Stimulated activated effector memory CD8-positive, alpha-beta T cell treated with anti-CD3 and anti-CD28 coated beads, Interleukin-12 subunit alpha, Interleukin-12 subunit beta, amount 100 ng/mL, for 72 hours (primary cell): ENCODE measurements around the gene LHFPL5.

Experiments
- ATAC-seq: fragments of 150-1000 bp; cut with Tn5 transposase; 2 replicates; pipeline ENCODE4 v1.10.0; 2021
- DNase-seq, 2 donors: peaks; one replicate each; pipeline ENCODE4 v3.0.0; 2021 to 2022; ENCODE audit warnings: low spot score in 2 of 2
- H3K27ac Mint-ChIP-seq: one replicate; pipeline ENCODE4 v1.8.0; 2022; ENCODE audit warnings: mild to moderate bottlenecking, mixed read lengths
- H3K36me3 Mint-ChIP-seq: one replicate; pipeline ENCODE4 v1.8.0; 2022; ENCODE audit warnings: mild to moderate bottlenecking, mixed read lengths
- H3K4me1 Mint-ChIP-seq: one replicate; pipeline ENCODE4 v1.8.0; 2022; ENCODE audit warnings: mixed read lengths
- H3K4me3 Mint-ChIP-seq: one replicate; pipeline ENCODE4 v1.8.0; 2022; ENCODE audit warnings: mild to moderate bottlenecking, mixed read lengths
- H3K9me3 Mint-ChIP-seq: one replicate; pipeline ENCODE4 v1.8.0; 2022; ENCODE audit warnings: mixed read lengths

The LHFPL5 gene

GRCh38 chr6:35810971-35811698 lies 6.0 kb downstream of the LHFPL5 start:
- Mint-ChIP-seq H3K36me3 (no peaks in the 10 kb centered on the region), H3K9me3 (no peaks in the 10 kb centered on the region), H3K4me1 (peaks cover 10% of the 10 kb centered on the region), H3K4me3 (peak overlapping the region; percentile 65), H3K27ac (peak overlapping the region; percentile 94)
- DNase-seq (peak in 1 of 2 donors; percentile 54), ATAC-seq (peak; percentile 94)

DNA sequence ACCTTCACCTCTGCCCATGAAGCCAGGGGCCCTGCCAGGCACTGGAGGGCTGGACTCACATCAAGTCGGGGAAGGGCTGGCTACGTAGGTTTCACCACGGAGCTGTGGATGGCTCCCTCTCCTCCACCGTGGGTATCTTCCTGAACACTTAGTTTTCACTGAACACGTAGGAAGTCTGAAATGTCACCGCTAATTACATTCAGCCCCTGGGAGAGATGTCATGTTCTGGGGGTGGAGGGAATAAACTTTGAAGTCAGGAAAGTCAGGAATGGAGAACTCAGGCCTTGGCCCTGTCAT lies 6.5 kb downstream of the LHFPL5 start:
- H3K4me1 Mint-ChIP-seq = peaks cover 10% of the 10 kb centered on the region

DNA sequence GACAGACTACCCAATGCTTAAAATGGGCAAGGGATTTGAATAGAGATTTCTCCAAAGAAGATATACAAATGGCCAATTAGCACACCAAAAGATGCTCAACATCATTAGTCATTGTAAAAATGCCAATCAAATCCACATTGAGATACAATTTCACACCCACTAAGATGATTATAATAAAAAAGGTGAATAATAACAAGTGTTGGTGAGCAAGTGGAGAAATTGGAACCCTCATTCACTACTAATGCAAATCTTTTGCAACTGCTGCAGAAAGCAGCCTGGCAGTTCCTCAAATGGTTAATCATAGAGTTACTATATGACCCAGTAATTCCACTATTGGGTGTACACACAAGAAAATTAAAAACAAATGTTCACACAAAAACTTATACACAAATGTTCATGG lies 12.4 kb downstream of the LHFPL5 start:
- ATAC-seq = no peak
- H3K36me3 Mint-ChIP-seq = no peaks in the 10 kb centered on the region
- H3K4me3 Mint-ChIP-seq = no peak overlapping the region
- no peaks in the 10 kb centered on the region for H3K9me3 Mint-ChIP-seq
- H3K4me1 Mint-ChIP-seq = no peaks in the 10 kb centered on the region
- no peak for DNase-seq
- H3K27ac Mint-ChIP-seq = no peak overlapping the region

More for the DNA sequence above, 6.5 kb downstream of the LHFPL5 start:
- Mint-ChIP-seq H3K27ac (peak overlapping the region; percentile 94), H3K36me3 (no peaks in the 10 kb centered on the region), H3K4me3 (peak overlapping the region; percentile 65), H3K9me3 (no peaks in the 10 kb centered on the region)
- DNase-seq (no peak), ATAC-seq (no peak)

GRCh38 chr6:35823601-35824000 lies 18.4 kb downstream of the LHFPL5 start:
- H3K9me3 Mint-ChIP-seq = no peaks in the 10 kb centered on the region
- H3K4me1 Mint-ChIP-seq = no peaks in the 10 kb centered on the region
- H3K4me3 Mint-ChIP-seq = no peak overlapping the region

GRCh38 chr6:35824552-35825192 lies 19.5 kb downstream of the LHFPL5 start:
- Mint-ChIP-seq H3K4me1 (no peaks in the 10 kb centered on the region), H3K27ac (no peak overlapping the region), H3K36me3 (no peaks in the 10 kb centered on the region), H3K9me3 (no peaks in the 10 kb centered on the region), H3K4me3 (no peak overlapping the region)
- DNase-seq (no peak), ATAC-seq (no peak)

More at GRCh38 chr6:35823601-35824000, 18.4 kb downstream of the LHFPL5 start:
- ATAC-seq (no peak), DNase-seq (no peak)
- Mint-ChIP-seq H3K27ac (no peak overlapping the region), H3K36me3 (no peaks in the 10 kb centered on the region)

- Mint-ChIP-seq H3K27ac (no peak overlapping the region), H3K9me3 (no peaks in the 10 kb centered on the region), H3K4me3 (no peak overlapping the region), H3K4me1 (no peaks in the 10 kb centered on the region), H3K36me3 (peaks cover 21% of the 10 kb centered on the region)
- ATAC-seq (no peak), DNase-seq (no peak)
Measured at GRCh38 chr6:35829306-35829705, 24.2 kb downstream of the LHFPL5 start.

DNA sequence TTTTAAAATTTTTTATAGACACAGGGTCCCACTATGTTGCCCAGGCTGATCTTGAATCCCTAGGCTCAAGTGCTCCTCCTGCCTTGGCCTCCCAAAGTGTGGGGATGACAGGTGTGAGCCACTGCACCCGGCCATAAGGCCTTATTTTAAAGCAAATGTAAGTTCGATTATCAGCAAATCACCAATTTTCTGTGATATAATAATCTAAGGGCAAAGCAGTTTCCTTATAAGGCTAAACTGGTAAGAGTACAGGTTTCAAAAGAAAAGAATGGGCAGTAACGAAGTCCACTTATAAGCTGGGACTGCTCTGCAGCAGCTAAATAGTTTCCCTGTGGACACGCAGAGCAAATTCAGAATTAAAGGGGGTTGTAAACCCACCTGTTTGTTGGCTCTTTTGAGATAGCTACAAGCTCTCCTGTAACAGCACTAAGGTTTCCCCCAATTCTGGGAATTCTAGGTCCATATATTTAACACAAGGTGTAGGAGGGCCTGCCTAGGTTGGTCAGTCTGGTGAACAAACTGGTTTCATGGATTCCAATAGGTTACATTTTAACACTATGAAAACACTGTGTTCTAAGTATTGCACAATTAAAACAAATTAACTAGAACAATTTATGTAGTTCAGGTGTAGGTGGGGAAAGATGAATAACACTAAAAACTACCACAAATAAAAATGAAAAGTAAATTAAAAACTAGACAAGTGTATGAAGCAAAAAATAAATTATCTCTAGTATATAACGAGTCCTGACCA lies 26.3 kb downstream of the LHFPL5 start:
- Mint-ChIP-seq H3K9me3 (no peaks in the 10 kb centered on the region), H3K36me3 (peaks cover 40% of the 10 kb centered on the region), H3K4me1 (no peaks in the 10 kb centered on the region), H3K4me3 (no peak overlapping the region), H3K27ac (no peak overlapping the region)
- no peak for DNase-seq
- no peak for ATAC-seq

DNA sequence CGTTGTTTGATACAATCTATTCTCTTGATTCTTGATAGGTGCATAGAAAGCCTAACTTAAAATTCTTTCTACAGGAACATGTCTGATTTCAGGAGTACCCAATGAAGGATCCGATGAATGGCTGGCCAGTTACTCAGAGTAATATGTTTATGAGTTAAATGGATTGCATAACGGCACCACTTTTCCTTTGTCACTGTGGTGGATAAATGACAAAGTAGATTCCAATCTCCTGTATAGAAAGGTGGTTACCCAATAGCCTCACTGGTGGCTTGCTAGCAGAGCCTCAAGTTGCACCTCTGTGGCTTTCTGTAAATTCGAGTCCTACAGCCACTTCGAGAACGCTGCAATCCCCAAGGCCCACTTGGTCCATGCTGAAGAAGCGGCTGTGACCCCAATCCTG lies 28.4 kb downstream of the LHFPL5 start:
- ATAC-seq = no peak
- no peak overlapping the region for H3K27ac Mint-ChIP-seq
- H3K4me1 Mint-ChIP-seq = no peaks in the 10 kb centered on the region
- H3K9me3 Mint-ChIP-seq = no peaks in the 10 kb centered on the region
- DNase-seq = no peak
- peaks cover 61% of the 10 kb centered on the region for H3K36me3 Mint-ChIP-seq
- no peak overlapping the region for H3K4me3 Mint-ChIP-seq

DNA sequence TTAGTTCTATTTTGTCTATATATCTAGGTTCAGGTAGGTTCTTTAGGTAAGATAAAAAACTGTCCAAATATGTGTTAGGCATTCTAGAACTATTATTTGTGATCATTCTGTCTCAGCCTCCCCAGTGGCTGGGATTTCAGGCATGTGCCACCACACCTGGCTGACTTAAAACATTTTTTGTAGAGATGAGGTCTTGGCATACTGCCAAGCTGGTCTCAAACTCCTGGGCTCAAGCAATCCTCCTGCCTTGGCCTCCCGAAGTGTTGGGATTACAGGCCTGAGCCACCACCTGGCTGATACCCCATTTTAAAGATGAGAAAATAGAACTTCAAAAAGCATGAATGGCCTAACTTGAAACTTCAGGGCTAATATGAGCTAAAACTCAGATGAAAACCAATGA lies 33.9 kb downstream of the LHFPL5 start:
- Mint-ChIP-seq H3K36me3 (peaks cover 97% of the 10 kb centered on the region), H3K9me3 (no peaks in the 10 kb centered on the region), H3K4me1 (no peaks in the 10 kb centered on the region), H3K27ac (no peak overlapping the region), H3K4me3 (no peak overlapping the region)
- DNase-seq (no peak), ATAC-seq (no peak)

GRCh38 chr6:35842381-35842780 lies 37.2 kb downstream of the LHFPL5 start:
- DNase-seq (no peak), ATAC-seq (no peak)
- H3K36me3 Mint-ChIP-seq = peaks cover 100% of the 10 kb centered on the region
- H3K4me1 Mint-ChIP-seq = no peaks in the 10 kb centered on the region
- H3K27ac Mint-ChIP-seq = no peak overlapping the region
- H3K9me3 Mint-ChIP-seq = no peaks in the 10 kb centered on the region
- no peak overlapping the region for H3K4me3 Mint-ChIP-seq

GRCh38 chr6:35844290-35844689 lies 39.1 kb downstream of the LHFPL5 start:
- Mint-ChIP-seq H3K4me1 (no peaks in the 10 kb centered on the region), H3K36me3 (peaks cover 98% of the 10 kb centered on the region), H3K27ac (no peak overlapping the region), H3K9me3 (no peaks in the 10 kb centered on the region), H3K4me3 (no peak overlapping the region)
- DNase-seq = no peak
- ATAC-seq = no peak

DNA sequence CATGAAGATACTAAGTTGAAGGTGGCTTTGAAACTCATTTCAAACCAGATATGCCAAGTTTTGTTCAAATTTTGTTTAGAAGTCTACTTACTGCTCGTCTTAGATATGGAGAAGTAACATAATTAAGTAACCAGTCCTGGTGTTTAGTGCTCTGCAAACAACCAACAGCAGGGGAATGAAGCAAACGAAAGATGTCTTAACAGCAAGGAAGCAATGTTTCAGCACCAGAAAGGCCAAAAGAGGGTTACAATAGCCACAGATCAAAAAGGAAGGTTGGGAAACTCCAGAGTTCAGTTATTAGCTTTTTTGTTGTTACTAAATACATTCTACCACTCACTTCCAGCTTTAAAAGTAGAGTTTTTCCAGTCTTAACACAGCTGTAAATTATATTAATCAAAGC lies 45.1 kb downstream of the LHFPL5 start:
- ATAC-seq (no peak), DNase-seq (no peak)
- Mint-ChIP-seq H3K4me3 (no peak overlapping the region), H3K4me1 (no peaks in the 10 kb centered on the region), H3K36me3 (peaks cover 95% of the 10 kb centered on the region), H3K27ac (no peak overlapping the region), H3K9me3 (no peaks in the 10 kb centered on the region)

DNA sequence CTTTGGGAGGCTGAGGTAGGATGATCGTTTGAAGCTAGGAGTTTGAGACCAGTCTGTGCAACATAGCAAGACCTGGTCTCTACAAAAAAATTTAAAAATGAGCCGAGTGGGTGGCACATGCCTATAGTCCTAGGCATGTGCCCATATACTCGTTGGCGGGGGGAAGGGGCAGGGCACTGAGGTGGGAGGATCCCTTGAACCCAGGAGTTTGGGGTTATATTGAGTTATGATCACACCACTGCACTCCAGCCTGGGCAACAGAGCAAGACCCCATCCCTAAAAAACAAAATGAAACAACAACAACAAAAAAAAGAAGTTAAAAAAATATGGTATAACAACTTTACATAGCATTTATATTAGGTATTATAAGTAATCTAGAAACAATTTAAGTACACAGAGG lies 47.8 kb downstream of the LHFPL5 start:
- peaks cover 95% of the 10 kb centered on the region for H3K36me3 Mint-ChIP-seq
- no peak overlapping the region for H3K27ac Mint-ChIP-seq

DNA sequence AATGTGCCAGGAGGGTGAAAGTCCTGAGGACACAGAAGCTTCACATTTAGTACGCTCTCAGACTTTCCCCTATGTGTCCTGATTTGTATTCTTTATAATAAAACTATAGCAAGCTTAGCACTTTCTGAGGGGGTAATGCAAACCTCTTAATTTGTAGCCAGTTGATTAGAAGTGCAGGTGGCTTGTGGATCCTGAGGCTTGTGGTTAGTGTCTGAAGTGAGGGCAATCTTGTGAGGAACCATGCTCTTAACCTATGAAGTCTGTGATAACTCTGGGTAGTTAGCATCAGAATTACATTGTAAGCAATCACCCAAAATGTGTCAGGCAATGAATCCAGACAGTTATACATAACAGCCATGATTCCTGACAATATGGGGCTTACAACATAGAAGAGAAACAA lies 51.1 kb downstream of the LHFPL5 start:
- no peaks in the 10 kb centered on the region for H3K4me1 Mint-ChIP-seq
- no peak overlapping the region for H3K4me3 Mint-ChIP-seq

More for the DNA sequence above, 47.8 kb downstream of the LHFPL5 start:
- H3K9me3 Mint-ChIP-seq = no peaks in the 10 kb centered on the region
- no peaks in the 10 kb centered on the region for H3K4me1 Mint-ChIP-seq
- no peak overlapping the region for H3K4me3 Mint-ChIP-seq
- DNase-seq (no peak), ATAC-seq (no peak)

DNA sequence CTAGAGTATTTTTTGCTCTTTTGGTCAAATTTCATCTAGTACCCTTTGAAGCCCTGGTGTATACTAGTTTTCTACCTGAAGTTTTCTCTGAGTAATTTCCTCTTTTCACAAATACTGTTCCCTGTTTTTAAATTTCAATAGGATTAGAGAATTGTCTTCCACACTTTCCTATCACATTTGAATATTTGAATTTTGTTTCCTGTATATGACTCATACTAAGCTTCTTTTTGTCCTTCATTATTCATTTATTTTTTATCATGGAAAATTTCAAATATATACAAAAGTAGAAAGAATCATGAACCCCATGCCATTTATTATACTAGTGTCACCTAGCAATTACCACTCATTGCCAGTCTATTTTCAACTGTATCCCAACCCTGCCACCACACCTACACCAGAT lies 52.7 kb downstream of the LHFPL5 start:
- ATAC-seq (no peak), DNase-seq (no peak)
- no peak overlapping the region for H3K27ac Mint-ChIP-seq
- H3K4me3 Mint-ChIP-seq = no peak overlapping the region
- peaks cover 7% of the 10 kb centered on the region for H3K4me1 Mint-ChIP-seq
- H3K36me3 Mint-ChIP-seq = peaks cover 96% of the 10 kb centered on the region
- H3K9me3 Mint-ChIP-seq = no peaks in the 10 kb centered on the region

More for the DNA sequence above, 51.1 kb downstream of the LHFPL5 start:
- DNase-seq = no peak
- H3K36me3 Mint-ChIP-seq = peaks cover 94% of the 10 kb centered on the region
- H3K9me3 Mint-ChIP-seq = no peaks in the 10 kb centered on the region
- no peak for ATAC-seq
- no peak overlapping the region for H3K27ac Mint-ChIP-seq

DNA sequence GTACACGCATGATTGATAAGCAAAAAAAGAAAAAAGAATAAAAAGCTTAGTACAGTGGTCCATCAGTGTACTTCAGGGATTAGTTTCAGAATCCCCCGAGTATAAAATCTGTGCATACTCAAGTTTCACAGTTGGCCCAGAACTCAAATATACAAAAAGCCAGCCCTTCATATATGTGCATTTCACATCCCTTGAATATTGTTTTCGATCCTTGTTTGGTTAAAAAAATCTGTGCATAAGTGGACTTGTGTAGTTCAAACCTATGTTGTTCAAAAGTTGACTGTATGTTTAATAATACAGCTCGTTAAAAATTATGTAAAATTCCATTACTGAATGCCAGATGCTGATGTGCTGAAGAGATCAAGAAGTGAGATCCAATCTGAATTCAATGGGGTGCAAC lies 54.2 kb downstream of the LHFPL5 start:
- Mint-ChIP-seq H3K27ac (no peak overlapping the region), H3K4me3 (no peak overlapping the region), H3K9me3 (no peaks in the 10 kb centered on the region), H3K4me1 (peaks cover 7% of the 10 kb centered on the region), H3K36me3 (peaks cover 94% of the 10 kb centered on the region)
- ATAC-seq = no peak
- no peak for DNase-seq
